T-helper 1 cell (primary cell): Measurements from ENCODE around the gene RGL1.

Experiments
- DNase-seq, 5 donors: peaks; one replicate each; pipeline ENCODE4 v3.0.0-alpha.2; 2012 to 2020

RGL1 gene

DNA sequence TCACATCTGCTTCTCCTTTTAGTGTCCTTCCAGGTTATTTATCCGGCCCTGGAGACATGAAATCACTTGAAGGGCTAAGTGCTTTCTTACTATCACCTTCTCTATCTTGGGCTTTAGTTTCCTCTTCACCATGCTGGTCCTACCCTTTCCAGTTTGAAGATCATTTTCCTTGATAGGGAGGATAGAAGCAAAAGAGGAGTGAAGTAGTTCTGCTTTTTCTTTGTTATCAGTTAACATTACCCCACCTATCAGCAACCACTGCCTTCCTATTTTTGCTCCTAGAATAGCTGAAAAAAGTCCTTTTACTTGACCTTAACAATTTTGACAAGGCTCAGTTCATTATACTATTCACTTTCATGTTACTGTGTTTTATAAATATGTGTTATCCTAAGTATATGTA, 19.4 kb downstream of the RGL1 start:
- DNase-seq: no peak

DNA sequence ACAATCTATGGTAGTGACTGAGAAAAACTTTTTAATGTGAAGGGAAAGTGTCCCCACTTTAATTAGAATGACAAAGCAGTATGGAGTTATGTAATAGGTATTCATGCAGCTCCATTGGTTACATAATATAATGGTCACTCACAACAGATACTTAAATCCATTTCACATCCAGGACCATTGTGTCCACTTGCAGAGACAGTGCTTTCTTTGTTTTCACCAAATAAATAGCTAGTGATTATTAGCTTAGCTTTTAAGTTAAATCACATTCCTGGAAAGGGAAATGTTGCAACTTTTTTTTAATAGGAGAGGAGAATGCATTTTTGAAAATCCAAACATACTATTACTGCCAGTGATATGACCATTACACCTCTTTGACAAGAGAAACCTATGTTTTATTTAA, 22.9 kb downstream of the RGL1 start:
- no peak for DNase-seq

DNA sequence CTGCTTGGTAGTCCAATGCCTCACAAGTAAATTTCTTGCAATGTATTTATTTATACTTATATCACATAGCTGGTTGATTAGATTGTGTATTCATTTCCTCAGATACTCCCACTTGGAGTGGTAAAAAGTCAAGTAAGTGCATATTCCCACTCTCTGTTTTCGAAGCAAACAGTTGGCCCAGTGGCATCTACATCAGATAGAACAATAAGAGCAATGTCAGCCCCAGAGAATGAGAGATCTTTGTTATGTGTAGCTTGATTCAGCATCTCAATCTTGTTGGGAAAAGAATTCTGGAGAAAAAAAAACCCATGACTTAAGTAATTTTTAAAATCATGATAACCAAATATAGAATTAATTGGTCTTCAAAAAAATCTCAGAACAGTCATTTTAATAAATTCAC, 25.5 kb downstream of the RGL1 start:
- no peak for DNase-seq

DNA sequence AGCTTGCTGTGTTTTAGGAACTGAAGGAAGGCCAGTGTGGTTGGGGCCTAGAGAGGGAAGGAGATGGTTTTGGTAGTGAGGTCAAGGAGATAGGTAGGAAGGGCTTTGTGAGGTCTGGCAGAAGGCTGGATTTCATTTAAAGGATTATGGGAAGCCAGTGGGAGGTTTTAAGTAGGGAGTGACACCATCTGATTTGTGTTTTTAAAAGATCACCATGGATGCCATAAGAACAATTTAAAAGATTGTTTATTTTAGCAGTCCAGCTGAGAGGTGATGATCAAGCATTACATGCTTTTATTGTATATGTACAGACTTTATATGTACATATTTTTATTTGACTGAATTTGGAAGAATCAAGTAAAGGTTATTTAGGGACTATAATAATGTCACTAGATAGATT, 26.4 kb downstream of the RGL1 start:
- no peak for DNase-seq

DNA sequence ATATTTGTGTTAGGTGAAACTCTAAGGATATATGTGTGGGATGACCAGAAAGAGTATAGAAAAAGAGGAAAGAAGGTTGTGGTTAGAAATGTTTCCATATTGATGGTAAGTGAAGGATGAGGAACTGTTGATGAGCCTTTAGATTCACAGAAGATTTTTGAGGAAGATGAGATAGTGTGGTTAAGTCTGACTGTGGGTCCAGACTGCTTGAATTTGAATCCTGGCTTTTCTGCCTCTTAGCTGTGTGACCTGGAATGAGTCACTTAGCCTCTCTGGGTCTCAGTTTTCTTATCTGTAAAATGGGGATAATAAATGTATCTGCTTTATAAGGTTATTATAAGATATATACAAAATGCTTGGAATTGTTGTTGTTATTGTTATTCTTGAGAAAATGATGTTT, 27.5 kb downstream of the RGL1 start:
- no peak for DNase-seq

DNA sequence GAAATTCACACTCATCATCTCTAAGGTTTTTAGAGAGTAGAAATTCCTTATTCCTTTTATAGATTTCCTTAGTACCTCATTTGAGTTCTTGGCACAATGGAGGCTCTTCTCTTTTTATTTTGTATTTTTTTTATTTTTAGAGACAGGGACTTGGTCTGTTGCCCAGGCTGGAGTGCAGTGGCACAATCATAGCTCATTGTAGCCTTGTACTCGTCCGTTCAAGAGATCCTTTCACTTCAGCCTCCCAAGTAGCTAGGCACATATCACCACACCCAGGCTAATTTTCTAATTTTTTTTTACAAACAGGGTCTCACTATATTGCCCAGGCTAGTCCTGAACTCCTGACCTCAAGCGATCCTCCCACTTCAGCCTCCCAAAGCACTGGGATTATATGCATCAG, 29.6 kb downstream of the RGL1 start:
- no peak for DNase-seq

DNA sequence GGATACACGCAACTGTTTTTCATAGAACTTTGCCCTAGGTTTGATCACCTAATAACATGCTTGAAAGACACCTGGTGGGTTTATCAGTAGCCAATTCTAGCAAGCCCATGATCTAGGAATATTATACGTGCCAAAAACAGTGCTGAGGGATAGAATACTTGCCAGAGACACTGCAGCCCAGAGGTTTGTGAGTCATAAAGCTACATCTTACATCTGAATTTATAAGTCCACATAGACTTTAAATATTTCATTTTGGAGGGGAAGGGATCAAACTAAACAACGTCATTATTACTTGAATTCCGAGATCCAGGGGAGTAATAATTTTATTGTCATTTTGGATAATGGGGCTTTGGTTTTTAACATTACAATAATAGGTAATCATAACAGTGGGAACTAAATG, 31.7 kb downstream of the RGL1 start:
- DNase-seq: no peak

DNA sequence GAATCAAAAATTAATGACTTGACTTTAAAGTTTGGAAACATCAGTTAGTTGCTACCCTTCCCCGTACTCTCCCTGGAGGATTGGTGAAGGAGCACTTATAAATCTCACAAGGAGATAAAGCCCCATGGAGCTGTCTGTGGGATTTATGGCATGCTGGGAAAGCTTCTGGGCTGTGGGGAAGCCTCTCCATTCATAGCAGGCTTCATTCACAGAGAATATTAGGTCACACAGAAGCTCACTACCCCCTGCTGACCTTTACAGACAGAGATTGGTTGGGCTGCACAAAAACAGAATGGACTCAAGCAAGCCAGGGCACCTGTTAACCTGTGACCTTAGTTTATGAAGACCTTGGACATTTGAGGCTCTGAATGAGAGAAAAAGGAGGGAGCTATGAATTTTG, 32.1 kb downstream of the RGL1 start:
- DNase-seq: no peak

DNA sequence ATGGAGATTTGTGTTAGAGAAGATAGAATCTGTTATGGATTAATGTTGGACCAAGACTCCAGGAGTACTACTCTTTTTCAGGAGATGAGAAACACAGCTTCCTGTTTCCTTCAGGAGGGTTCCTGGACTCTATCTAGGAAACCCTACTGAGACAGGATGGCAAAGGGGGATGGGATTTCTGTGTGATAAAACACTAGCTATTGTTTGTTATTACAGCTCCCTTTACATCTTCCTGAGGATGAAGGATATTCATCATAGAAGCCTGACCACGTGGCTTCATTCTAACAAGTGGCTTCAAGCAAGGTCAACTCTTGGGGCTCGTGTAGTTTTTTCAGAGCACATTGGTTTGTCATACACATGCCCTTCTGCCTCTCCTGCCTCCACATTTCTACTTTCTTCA, 33.3 kb downstream of the RGL1 start:
- no peak for DNase-seq

DNA sequence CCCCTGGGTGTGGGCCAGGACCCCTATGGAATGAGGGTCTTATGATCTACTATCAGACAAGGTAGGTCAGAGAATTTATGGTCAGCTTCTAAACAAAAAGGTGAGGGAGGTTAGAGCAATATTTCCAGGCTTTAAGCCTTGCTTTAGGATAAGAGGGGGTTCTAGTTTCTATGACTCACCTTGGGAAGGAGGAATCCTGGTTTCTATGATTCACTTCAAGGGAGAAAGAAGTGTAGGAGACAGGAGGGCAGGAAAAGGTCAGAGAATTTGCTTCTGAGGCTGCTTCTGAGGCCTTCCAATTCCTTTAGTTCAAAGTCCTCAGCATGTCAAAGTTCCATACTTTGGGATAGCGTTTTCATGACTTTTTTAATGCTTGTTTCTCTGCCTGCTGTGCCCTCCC, 35.2 kb downstream of the RGL1 start:
- DNase-seq: no peak

DNA sequence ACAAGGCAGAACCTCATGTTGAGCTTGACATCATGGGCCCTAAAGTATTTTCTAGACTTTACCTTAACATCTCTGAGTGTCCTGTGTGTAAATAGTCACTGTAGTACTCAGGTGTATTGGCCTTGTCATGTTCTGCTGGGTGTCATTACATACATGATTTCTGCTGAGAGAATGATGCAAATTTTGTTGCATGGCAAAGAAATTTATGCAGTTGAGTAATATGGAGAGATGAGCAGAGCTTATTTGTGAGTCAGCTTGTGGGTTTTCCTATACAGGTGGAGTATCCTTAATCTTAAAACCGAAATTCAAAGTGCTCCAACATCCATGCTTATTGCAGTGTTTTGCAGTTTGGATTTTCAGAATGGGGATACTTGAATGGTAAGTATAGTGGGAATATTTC, 36.6 kb downstream of the RGL1 start:
- peak in 1 of 5 donors; percentile 66 for DNase-seq

DNA sequence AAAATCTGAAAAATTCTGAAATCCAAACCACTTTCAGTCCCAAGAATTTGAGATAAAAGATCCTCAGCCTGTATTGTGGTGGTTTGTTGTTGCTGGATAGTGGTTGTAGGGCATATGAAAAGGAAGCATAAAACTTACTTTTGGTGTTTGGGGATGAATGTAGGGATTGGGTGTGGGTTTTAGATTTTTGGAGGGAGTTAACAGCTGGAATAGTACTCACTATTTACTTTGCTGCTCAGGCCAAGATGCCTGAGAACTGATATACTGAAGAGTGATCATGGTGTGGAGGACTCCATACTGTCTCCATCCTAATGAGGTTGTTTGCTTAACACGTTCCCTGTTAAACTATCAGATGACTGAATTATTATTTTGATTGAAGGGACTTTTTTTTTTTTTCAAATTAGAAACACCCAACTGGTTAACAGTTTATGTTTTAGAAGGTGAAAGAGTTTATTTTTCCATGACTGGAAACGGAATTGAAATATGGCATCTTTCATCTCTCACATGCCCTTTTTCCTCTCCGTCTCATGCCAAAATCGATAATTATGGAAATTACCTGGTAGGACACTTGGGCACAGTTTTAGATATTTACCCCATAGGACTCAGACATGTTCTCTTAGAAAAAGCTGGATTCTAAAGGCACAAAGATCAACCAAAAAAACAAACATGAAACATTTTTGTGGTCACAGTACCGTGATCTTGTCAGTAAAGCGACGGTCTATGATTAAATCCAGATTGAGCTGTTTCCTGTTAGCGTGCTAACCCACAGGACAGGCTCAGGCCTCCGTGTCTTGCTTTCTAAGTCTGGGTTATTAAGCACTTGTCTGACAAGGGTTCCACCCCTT, 37.3 kb downstream of the RGL1 start:
- DNase-seq: peak in 1 of 5 donors; percentile 84

DNA sequence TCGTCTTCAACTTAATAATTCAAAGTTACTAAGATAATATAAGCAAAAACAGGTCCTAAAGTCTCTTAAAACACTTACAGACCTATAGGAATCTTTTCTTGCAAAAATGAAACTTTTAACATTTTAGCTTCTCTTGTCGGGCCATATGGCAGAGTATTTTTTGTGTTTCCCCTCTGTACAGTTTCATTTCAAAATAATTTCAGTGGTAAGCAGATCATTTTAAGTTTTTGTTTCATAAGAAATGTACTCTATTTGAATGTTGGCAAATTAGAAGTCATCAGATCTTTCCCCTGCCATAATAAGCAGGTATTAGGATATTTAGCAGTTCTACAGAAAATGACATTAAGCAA, 37.9 kb downstream of the RGL1 start:
- no peak for DNase-seq

DNA sequence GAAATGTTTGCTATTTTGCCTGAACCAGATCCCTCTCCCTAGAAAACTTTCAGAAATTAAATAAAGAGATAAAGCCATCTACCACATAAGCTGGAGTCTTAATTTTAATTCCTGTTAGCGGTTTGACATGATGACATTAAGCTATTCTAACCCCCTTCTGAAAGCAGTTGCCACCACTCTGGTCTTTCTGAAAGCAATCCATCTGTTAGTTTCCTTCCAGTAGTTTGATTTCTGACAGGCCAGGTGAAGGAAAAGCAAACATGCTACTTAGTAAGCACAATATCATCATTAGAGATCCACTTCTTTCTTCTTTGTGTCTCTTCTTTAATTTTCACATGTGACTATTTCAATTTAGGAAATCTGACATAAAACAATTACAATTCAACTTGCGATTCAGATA, 39.9 kb downstream of the RGL1 start:
- no peak for DNase-seq

DNA sequence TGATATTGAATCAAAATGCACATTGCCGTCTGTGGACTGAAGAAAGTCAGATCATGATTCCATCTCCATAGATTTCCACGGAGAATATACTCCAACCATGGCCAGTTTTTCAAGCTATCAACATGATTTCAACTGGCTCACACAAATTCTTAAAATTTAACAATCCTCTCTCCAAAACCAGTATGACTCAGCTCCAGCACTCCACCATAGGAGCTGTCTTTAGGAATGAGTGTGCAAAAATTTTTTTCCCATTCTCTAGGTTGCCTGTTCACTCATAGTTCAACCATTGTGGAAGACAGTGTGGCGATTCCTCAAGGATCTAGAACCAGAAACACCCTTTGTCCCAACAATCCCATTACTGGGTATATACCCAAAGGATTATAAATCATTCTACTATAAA, 40.8 kb downstream of the RGL1 start:
- DNase-seq: no peak

DNA sequence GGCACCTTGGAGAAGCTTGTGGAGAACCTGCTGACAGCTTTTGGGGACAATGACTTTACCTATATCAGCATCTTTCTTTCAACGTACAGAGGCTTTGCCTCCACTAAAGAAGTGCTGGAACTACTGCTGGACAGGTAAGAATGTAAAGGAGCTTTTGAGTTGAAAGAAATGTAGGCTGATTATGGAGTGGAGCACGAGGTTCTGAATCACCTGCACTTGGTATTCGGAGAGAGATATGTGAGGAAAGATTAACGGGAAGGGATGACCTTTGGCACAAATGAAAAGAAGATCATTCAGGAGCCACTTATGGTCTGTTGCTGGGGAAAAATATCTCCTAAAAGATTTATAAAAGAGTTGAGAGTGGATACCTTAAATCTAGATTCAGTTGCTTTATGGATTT, 42.7 kb downstream of the RGL1 start:
- no peak for DNase-seq

DNA sequence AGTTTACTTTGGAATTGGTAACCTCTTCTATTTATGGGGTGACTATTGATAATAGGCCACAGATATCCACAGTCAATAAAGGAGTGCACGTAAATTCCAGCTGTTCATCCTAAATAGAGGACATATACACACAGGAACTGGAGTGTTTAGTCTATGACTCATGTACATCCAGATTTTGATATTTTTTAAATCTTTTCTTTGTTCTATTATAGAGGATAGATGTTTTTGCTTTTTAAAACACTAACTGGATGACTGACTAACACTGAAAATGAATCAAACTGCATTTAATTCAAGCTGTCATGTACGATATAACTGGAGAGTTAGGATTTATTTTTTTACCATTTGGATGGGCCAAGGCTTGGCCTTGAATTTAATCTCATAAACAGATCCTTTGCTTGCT, 45.9 kb downstream of the RGL1 start:
- DNase-seq: no peak

DNA sequence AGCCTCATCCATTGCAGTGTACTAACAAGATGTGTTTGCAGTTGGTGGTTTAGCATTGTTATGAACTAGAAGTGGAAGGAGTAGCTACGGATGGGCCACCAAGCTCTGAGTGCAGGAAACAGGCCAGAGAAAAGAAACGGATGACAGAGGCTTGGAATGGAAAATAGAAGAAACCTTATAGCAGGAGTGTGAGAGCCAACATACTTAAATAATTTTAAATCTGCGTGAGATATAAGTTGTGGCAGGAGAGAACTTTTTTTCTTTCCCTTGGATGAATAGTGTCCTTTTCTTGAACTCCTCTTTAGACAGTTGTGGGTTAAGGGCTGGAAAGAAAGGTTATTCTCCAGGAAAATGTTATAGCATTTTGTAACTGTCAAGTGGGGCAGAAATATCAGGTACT, 54.2 kb downstream of the RGL1 start:
- DNase-seq: no peak

DNA sequence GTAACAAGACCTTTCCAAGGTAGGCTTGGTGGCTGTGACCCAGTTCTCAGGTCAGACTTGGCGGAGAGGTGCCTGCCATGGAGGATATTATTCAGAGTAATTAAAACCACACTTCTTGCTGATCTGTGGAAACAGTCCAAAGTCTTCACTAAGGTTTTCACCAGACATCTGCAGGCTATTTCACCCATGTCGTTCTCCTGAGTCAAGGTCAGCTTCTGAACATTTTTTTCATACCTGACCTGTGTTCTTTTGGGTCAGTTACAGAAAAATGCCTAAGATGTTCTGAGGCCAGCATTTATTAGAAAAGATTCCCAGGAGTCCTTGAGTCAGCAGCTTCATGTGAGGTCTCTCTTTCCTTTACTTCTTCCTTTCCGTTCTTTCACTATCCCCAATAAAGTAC, 54.9 kb downstream of the RGL1 start:
- DNase-seq: no peak

DNA sequence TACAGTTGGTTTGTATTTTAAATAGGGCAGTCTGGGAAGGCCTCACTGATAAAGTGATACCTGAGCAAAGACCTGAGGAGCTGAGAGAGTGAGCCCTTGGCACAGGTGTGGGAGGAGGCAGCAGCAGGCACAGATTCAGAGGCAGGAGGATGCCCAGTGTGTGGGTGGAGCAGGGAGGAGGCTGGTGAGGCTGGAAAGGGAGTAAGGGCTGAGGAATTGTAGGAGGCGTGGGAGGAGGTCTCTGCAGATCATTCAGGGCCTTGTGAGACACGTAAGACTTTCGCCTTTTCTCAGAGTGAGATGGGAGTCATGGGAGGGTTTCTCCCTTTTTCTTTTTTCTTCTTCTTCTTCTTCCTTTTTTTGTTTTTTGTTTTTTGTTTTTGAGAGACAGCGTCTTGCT, 58.0 kb downstream of the RGL1 start:
- no peak for DNase-seq

DNA sequence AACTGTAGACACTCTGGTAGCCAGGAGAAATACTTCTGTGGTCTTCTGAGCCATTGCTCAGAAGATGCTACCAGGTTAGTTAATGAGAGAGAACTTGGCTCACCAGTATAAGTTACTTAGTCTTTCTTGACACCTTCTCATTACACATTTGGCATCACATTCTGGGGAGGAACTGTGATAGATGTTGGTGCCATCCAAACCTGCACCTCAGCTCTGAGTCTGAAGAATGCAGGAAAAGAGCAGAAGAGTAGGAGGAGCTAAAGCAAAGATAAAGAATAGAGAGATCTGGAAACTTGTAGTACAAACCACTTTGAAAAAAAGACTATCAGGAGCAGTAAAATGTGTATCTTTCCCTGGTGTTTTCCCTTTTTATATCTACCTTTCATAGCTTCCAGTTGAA, 58.9 kb downstream of the RGL1 start:
- DNase-seq: no peak

DNA sequence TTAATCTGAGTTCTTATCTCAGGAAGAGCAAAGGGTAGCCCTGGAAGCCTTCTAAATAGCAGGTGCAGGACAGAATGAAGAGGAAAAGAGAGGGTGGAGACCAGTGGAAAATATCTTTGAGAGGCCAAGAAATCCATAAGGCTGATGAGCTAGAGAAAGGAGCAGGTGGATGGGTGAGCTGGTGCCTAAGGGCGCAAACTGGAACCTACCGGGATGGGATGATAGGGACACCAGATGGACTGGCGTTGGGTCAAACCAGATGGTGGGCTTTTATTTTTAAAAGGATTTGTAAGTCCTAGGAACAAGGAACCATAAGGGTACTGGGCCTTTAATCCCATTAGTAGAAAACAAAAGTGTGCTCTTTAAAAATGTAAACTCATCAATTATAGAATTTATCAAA, 59.7 kb downstream of the RGL1 start:
- DNase-seq: no peak

DNA sequence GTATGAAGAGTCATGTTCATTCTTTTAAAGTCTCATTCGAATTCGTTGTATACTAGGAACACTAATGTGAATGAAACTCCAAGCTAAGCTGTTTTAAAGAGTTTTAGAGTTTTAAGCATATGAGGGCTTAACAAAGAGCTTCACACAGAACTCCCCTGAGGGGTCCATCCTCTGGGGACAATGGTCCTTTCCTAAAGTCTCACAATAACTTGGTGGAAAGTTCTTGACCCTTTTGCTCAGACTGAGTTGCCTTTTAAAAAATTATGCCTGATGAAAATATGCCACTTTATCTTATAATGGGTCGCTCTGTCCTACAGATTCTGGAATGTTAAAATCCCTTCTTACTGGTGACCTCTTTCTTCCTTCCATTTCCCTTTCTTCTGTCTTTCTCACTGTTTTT, 64.3 kb downstream of the RGL1 start:
- no peak for DNase-seq

DNA sequence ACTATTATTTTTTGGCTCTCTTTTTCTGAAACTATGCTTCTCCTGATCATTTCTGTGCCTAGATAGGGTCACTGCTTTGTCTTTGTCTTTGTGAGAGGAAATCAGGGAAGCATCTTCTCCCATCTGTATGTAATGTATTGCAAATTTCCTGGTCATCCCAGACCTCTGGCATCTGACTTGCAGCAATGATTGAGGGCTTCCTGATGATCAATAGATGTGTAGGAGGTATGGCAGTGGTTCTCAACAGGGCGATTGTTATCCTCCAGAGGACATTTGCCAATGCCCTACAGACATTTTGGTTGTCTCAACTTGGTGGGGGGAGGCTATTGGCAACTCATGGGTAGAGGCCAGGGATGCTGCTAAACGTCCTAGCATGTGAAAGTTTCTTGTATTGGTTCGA, 64.7 kb downstream of the RGL1 start:
- no peak for DNase-seq

DNA sequence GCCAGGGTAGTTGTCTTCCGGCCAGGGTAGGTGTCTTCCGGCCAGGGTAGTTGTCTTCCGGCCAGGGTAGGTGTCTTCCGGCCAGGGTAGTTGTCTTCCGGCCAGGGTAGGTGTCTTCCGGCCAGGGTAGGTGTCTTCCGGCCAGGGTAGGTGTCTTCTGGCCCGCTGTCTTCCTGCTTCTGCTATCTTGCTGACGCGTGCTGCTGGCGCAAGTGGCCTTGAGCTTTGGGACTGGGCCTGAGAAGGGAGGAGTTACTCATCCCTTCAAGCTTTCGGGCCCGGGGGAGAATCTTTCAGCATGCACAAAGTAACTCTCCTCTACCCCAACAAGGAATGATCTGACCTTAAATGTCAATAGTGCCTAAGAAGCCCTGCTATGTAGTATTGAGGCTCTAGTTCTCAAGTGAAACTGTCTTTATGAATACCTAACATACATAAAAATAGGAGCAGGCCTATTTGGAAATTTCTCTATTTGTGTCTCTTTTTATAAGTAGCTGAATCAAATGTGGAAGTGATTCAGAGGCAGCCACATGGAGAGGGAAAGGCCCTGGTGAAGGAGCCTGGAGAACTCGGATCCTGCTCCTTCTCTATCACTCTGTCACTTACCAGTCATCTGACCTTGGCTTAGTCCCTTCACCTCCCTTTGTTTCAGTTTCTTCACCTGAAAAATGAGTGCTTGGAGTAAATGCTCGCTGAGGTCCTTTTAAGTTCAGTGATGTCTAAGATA, 65.6 kb downstream of the RGL1 start:
- DNase-seq: no peak
